Keratinocyte (primary cell): ENCODE measurements around the gene DPP7. TPM values are rescaled to one million over a fixed set of nuclear protein-coding genes. Genes with fewer than 3 reads are reported as not detected.

Experiments used
- DNase-seq: peaks from one replicate; pipeline ENCODE4 v3.0.0-alpha.2; 2011; ENCODE audit warnings: low read depth, missing footprints, low spot score
- FAIRE-seq: peaks from 2 replicates; lab custom pipeline; 2011; peaks lifted over from hg19 to GRCh38; lab: Jason Lieb, UNC
- H2AFZ ChIP-seq: 2 replicates; pipeline ENCODE4 v1.6.0; 2012; ENCODE audit warnings: low read length, control low read depth, inconsistent platforms; ENCODE audit not compliant: control insufficient read depth
- H3K27ac ChIP-seq: 2 replicates; pipeline ENCODE4 v1.5.1; 2011; ENCODE audit warnings: low read length; ENCODE audit not compliant: control insufficient read depth, insufficient read depth
- H3K27me3 ChIP-seq: 3 replicates; pipeline ENCODE4 v1.6.0; 2011; ENCODE audit warnings: low read length; ENCODE audit not compliant: control insufficient read depth, insufficient read depth; ENCODE audit errors: extremely low read depth
- H3K36me3 ChIP-seq, 2 experiments: 2 replicates in 1 of 2; 3 replicates in 1 of 2; pipeline ENCODE4 v1.5.1; 2011; ENCODE audit warnings: low read length in 2 of 2, mild to moderate bottlenecking in 1 of 2; ENCODE audit not compliant: control insufficient read depth in 2 of 2, insufficient read depth in 2 of 2; ENCODE audit errors: extremely low read depth in 1 of 2
- H3K4me1 ChIP-seq: 3 replicates; pipeline ENCODE4 v1.5.1; 2011; ENCODE audit warnings: low read length; ENCODE audit not compliant: control insufficient read depth, insufficient read depth; ENCODE audit errors: extremely low read depth
- H3K4me2 ChIP-seq: 3 replicates; pipeline ENCODE4 v1.6.0; 2011; ENCODE audit warnings: low read depth, low read length; ENCODE audit not compliant: control insufficient read depth, insufficient read depth; ENCODE audit errors: extremely low read depth
- H3K4me3 ChIP-seq, 3 experiments: fragments of 200-600 bp in 1 of 3; sonication (generic) in 1 of 3; 2 replicates in 2 of 3; 3 replicates in 1 of 3; pipeline ENCODE4 v1.5.1; 2011 to 2016; ENCODE audit warnings: low read length in 3 of 3, mild to moderate bottlenecking in 3 of 3, control low read depth in 2 of 3, inconsistent platforms in 1 of 3, low read depth in 1 of 3, mixed read lengths in 1 of 3, mixed run types in 1 of 3, moderate library complexity in 1 of 3; ENCODE audit not compliant: control insufficient read depth in 2 of 3, insufficient read depth in 2 of 3; ENCODE audit errors: extremely low read depth in 1 of 3
- H3K79me2 ChIP-seq: 2 replicates; pipeline ENCODE4 v1.6.0; 2012; ENCODE audit warnings: low read length; ENCODE audit not compliant: control insufficient read depth, insufficient read depth
- H3K9ac ChIP-seq: 3 replicates; pipeline ENCODE4 v1.6.0; 2011; ENCODE audit warnings: low read length; ENCODE audit not compliant: control insufficient read depth, insufficient read depth; ENCODE audit errors: extremely low read depth
- H3K9me1 ChIP-seq: 3 replicates; pipeline ENCODE4 v1.6.0; 2011; ENCODE audit warnings: low read length; ENCODE audit not compliant: control insufficient read depth, insufficient read depth; ENCODE audit errors: extremely low read depth
- H3K9me3 ChIP-seq: 2 replicates; pipeline ENCODE4 v1.5.1; 2012; ENCODE audit warnings: low read depth, low read length; ENCODE audit not compliant: control insufficient read depth
- H4K20me1 ChIP-seq: 3 replicates; pipeline ENCODE4 v1.6.0; 2011; ENCODE audit warnings: low read length; ENCODE audit not compliant: control insufficient read depth, insufficient read depth; ENCODE audit errors: extremely low read depth
- EZH2 ChIP-seq: IDR thresholded peaks from one replicate; pipeline ENCODE4 v1.6.1; 2012; ENCODE audit warnings: inconsistent platforms, mild to moderate bottlenecking, low read length, moderate library complexity
- dilution Hi-C: fragments of 300-500 bp; cut with MboI; formaldehyde crosslinking; loops from one replicate; pipeline ENCODE4 v1.7.0; 2020; ENCODE audit warnings: low sequenced_read_pairs; ENCODE audit not compliant: extremely low pct_ligation_motif_present
- polyA plus RNA-seq, 5 experiments: library from polyadenylated mRNA; depleted of rRNA in 3 of 5; stranded (reverse) in 3 of 5; stranded (forward) in 1 of 5; unstranded in 1 of 5; fragments of >200 nt; gene quantifications; 1 replicate in 1 of 5; 2 replicates in 3 of 5; 3 replicates in 1 of 5; pipeline versions ENCODE4 v1.2.1 to v1.2.3, GENCODE V29; 2011 to 2012; ENCODE audit warnings: missing spikeins in 2 of 5, low read depth in 1 of 5, low replicate concordance in 1 of 5
- TF ChIP-seq, protein P1 (sequence below), 3 experiments: IDR thresholded peaks in 1 of 3; conservative IDR thresholded peaks in 1 of 3; optimal IDR thresholded peaks in 1 of 3; 2 replicates in 2 of 3; 3 replicates in 1 of 3; pipeline versions ENCODE3 to v1.5.1; 2011; ENCODE audit warnings: low read length in 3 of 3, mild to moderate bottlenecking in 3 of 3, moderate library complexity in 2 of 3, control low read depth in 1 of 3, inconsistent platforms in 1 of 3; ENCODE audit not compliant: insufficient read depth in 2 of 3; ENCODE audit errors: extremely low read depth in 1 of 3

Gene DPP7
- polyA plus RNA-seq, 1 donor (not counting 4 experiments of a cell fraction or from before 2014, with no cell fraction given), result 35.3 TPM

DNA sequence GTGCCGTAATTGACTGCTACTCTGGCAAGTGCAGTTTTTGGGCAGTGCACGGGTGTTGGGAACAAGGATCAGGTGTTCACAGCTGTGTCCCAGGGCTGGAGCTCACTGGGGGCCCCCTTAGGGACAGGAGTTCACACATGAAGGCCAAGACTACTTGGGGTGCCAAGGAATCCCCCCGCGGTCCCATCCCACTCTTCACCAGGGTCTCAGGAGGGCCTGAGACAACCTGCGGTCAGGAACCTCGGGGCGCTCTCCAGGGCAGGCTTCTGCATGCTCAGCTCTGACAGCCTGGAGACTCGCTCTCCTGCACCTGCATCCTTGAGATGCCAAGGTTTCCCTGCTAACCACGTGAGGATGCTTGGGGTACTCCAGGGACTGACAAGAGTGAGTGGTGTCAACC lies 30.0 kb downstream of the DPP7 start:
- Histone ChIP-seq H3K79me2 (peaks cover 8% of the 10 kb centered on the region), H3K4me1 (peaks cover 48% of the 10 kb centered on the region), H3K9ac (peak overlapping the region; percentile 58), H3K9me3 (no peaks in the 10 kb centered on the region), H3K4me3 (no peak overlapping the region), H4K20me1 (no peaks in the 10 kb centered on the region), H3K4me2 (no peak overlapping the region), H3K36me3 (peaks cover 5 to 7% of the 10 kb centered on the region in 2 experiments), H3K27ac (peak overlapping the region; percentile 90), H3K27me3 (no peaks in the 10 kb centered on the region), H2AFZ (no peak overlapping the region), H3K9me1 (peaks cover 2% of the 10 kb centered on the region)
- DNase-seq (peak; percentile 82), FAIRE-seq (no peak)
- TF ChIP-seq, protein P1, sequence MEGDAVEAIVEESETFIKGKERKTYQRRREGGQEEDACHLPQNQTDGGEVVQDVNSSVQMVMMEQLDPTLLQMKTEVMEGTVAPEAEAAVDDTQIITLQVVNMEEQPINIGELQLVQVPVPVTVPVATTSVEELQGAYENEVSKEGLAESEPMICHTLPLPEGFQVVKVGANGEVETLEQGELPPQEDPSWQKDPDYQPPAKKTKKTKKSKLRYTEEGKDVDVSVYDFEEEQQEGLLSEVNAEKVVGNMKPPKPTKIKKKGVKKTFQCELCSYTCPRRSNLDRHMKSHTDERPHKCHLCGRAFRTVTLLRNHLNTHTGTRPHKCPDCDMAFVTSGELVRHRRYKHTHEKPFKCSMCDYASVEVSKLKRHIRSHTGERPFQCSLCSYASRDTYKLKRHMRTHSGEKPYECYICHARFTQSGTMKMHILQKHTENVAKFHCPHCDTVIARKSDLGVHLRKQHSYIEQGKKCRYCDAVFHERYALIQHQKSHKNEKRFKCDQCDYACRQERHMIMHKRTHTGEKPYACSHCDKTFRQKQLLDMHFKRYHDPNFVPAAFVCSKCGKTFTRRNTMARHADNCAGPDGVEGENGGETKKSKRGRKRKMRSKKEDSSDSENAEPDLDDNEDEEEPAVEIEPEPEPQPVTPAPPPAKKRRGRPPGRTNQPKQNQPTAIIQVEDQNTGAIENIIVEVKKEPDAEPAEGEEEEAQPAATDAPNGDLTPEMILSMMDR (optimal IDR thresholded peaks at IDR 0.05 in 1 of 3, IDR thresholded peaks at IDR 0.05 in 1 of 3, conservative IDR thresholded peaks at IDR 0.05 in 1 of 3; ENCODE audit: extremely low read depth in 1 of 3, insufficient read depth in 2 of 3, low read length in 3 of 3), result no peak
- no peak for TF ChIP-seq EZH2
- dilution Hi-C loops, result no loop called here

DNA sequence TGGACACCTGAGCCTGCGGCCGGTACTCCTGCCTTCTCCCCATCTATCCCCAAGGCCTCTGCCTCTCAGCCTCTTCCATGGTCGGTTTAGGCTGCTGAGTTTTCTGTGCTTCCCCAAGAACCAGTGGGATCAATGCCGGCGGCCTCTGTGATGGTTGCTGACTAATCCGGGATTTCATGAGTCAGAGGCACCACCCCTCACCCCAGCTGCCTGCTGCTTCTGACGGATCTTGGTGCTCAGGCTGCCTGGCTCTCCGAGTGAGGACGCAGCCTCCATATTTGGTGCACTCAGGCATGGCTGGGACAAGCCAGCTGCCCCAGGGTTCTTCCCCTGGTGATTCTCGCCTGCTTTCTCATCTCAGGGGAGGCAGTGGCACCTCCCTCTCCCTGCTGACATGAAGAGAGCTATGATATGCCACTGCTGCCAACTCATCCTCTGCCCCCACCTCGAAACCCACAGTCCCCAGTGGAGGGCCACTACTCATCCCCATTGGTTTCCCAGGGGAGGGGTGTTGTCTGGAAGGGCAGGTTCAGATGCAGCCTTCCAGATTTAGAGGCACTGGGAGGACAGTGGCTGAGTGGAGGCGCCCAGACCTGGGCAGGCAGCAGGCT lies 31.0 kb downstream of the DPP7 start:
- peaks cover 48% of the 10 kb centered on the region for H3K4me1 ChIP-seq
- no peaks in the 10 kb centered on the region for H4K20me1 ChIP-seq
- dilution Hi-C loops, result no loop called here
- H3K9me1 ChIP-seq, result peaks cover 2% of the 10 kb centered on the region
- H2AFZ ChIP-seq, result no peak overlapping the region
- peaks cover 3% of the 10 kb centered on the region for H3K79me2 ChIP-seq
- TF ChIP-seq, protein P1 (optimal IDR thresholded peaks at IDR 0.05 in 1 of 3, IDR thresholded peaks at IDR 0.05 in 1 of 3, conservative IDR thresholded peaks at IDR 0.05 in 1 of 3; ENCODE audit: extremely low read depth in 1 of 3, insufficient read depth in 2 of 3, low read length in 3 of 3), result no peak
- no peak for TF ChIP-seq EZH2
- DNase-seq (peak; percentile 85), FAIRE-seq (peak; percentile 89)
- no peaks in the 10 kb centered on the region for H3K9me3 ChIP-seq
- H3K36me3 ChIP-seq, result peaks cover 3 to 7% of the 10 kb centered on the region in 2 experiments
- peak overlapping the region; percentile 90 for H3K27ac ChIP-seq
- peak overlapping the region; percentile 58 for H3K9ac ChIP-seq
- no peaks in the 10 kb centered on the region for H3K27me3 ChIP-seq
- H3K4me2 ChIP-seq, result peak overlapping the region; percentile 42
- no peak overlapping the region for H3K4me3 ChIP-seq
